Putamen (tissue), 1 donor: ENCODE data around the gene NUP88.

Source experiments
- DNase-seq: peaks from one replicate; pipeline ENCODE4 v3.0.0-alpha.2; 2016; ENCODE audit warnings: low spot score

The NUP88 gene

DNA sequence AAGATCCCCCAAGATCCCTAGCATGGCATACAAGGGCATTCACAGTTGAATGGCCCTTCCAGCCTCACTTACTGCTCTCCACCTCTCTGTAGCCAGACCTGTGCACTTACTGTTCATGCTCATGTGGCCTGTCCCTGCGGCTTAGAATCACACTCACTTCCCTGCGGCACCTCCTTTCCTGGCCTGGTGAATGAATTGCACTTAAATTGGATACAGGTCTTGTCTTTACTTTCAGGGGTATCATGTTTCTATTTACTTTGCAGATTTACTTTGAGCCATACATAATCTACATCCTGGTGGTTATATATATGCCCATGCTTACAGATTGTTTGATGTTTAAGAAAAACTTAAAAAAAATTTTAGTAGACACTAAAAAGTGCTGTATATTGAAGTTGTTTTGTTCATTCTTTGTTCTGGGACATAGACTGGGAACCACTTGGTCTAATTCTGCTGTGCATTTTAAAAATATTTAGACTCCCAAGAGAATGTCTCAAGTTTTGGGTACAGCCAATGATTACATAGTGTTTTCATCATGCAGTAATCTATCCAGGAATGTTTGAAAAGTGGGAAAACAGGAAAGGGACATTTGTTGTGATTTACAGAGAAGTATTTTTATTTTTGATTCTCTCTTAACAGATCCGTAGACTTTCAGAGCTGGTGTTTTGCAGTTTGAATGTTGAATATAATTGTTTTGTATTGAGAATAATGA is 63.9 kb downstream of the NUP88 start:
- DNase-seq = no peak

DNA sequence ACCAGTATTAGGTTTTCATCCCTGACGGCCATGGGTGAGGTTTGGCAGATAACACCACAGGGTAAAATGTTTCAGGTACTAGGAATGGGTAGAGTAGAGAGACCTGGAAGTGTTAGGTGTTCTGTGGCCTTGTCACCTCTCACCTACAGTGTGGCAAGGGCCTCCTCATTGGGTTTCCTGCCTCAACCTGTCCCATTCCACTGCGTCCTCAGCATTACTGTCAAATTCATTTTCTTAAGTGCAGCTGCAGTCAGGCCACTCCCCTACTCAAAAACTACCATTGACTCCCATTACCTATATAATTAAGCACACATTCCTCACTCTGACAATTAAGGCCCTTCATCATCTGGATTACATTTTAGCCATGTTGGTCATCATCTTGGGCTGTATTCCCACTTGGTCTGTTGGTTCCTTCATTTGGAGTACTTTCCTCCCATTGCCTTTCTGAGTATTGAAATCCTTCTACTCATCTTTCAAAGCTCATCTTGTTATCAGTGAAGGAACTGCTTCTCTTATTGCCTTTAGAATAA is 64.5 kb downstream of the NUP88 start:
- DNase-seq = no peak

DNA sequence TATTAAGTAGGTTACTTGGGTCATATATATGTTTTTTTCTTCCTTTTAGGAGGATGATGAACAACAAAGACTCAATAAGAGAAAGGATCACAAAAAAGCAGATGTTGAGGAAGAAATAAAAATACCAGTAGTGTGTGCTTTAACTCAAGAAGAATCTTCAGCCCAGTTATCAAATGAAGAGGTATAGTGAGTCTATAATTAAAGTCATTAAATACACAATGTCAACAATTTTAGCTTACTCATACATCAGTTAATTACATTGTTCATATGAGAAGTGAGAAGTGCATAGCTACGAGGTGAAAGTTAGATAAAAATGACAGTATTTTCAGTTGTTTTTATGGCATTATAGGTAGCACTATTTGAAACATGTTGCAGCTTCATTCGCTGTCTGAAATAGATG is 65.2 kb downstream of the NUP88 start:
- no peak for DNase-seq

DNA sequence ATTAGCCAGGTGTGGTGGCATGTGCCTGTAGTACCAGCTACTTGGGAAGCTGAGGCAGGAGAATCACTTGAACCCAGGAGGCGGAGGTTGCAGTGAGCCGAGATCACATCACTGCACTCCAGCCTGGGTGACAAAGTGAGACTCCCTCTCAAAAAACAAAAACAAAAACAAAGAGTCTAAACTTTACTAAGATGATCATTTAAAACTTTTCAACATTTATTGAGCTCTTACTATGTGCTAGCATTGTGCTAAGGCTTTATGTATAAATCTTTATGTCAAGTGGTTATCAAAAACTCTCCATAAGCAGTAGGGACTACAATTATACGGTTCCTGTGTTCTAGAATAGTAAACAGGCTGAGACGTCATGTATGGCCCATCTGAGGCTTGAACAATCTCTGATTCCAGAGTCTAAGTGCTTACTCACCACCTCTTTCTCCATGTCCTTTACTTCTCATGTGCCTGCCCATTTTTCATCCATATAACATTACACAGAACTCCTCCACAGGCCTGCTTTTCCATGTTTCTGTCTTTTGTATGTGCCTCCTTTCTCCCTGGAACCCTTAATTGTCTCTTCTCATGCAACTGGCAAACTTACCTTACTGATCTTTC is 66.7 kb downstream of the NUP88 start:
- no peak for DNase-seq

DNA sequence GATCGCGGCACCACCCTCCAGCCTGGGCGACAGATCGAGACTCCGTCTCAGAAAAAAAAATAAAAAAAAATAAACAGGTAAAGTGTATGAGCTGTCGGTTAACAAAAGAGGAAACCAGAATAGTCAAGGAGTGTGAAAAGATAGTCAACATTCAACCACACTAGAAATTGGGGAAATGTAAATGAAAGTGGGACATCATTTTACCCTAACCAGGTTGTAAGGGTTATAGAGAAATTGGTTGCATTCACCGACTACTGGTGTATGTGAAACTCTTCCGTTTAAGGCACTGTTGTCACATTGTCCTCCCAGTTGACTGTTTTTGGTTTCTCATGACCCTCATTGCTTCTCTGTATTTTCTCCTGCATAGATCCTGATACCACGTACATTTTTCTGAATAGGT is 74.5 kb downstream of the NUP88 start:
- no peak for DNase-seq
